Adrenal gland (tissue), 19 donors: ENCODE results near the gene OR52D1. TPM values are rescaled to one million over a fixed set of nuclear protein-coding genes. Genes with fewer than 3 reads are reported as not detected.

Experiments
- DNase-seq, 7 donors: peaks; one replicate each; pipeline ENCODE4 v3.0.0-alpha.2; 2019 to 2020
- H3K27ac ChIP-seq, 5 donors: fragments of 200-600 bp; sonication (generic) in 4 of 5; 1 replicate in 3 of 5; 2 replicates in 2 of 5; pipeline versions ENCODE4 v1.5.1 to v1.8.0; 2016 to 2020; ENCODE audit warnings: mild to moderate bottlenecking in 1 of 5
- H3K27me3 ChIP-seq: fragments of 200-600 bp; 2 replicates; pipeline ENCODE4 v1.8.0; 2021
- H3K36me3 ChIP-seq, 2 donors: fragments of 200-600 bp; replicated peaks in 1 of 2; 1 replicate in 1 of 2; 2 replicates in 1 of 2; pipeline versions ENCODE4 v1.5.1 to v1.8.0; 2018 to 2022
- H3K4me1 ChIP-seq, 2 donors: fragments of 200-600 bp; replicated peaks in 1 of 2; 1 replicate in 1 of 2; 2 replicates in 1 of 2; pipeline versions ENCODE4 v1.5.1 to v1.8.0; 2018 to 2021
- H3K4me3 ChIP-seq, 4 donors: fragments of 200-600 bp; sonication (generic) in 3 of 4; one replicate each; pipeline ENCODE4 v1.5.1; 2016 to 2018
- H3K9me3 ChIP-seq, 3 donors: fragments of 200-600 bp; sonication (generic) in 1 of 3; replicated peaks in 1 of 3; 1 replicate in 2 of 3; 2 replicates in 1 of 3; pipeline versions ENCODE4 v1.5.1 to v1.8.0; 2016 to 2021
- CTCF ChIP-seq, 6 experiments: fragments of 450-650 bp in 4 of 6; fragments of 200-600 bp in 2 of 6; sonication (generic) in 1 of 6; IDR thresholded peaks; 1 replicate in 5 of 6; 2 replicates in 1 of 6; pipeline versions ENCODE4 v1.5.1 to v1.8.0; 2016 to 2021; ENCODE audit warnings: antibody characterized with exemption in 6 of 6, mild to moderate bottlenecking in 2 of 6, moderate library complexity in 1 of 6
- POLR2A ChIP-seq, 2 donors: fragments of 450-650 bp; IDR thresholded peaks; one replicate each; pipeline ENCODE4 v1.6.1; 2017; ENCODE audit warnings: antibody characterized with exemption in 2 of 2, mild to moderate bottlenecking in 2 of 2, moderate library complexity in 1 of 2
- WGBS, 4 donors: extraction: QIAGEN DNeasy Blood & Tissue Kit in 2 of 4; methylation state at CpG; one replicate each; pipeline versions ENCODE4 v1.1.5 to v1.1.7; 2013 to 2017; 5-methylcytosine and 5-hydroxymethylcytosine counted together
- intact Hi-C, 2 donors: fragments of 100-400 bp; cut with DNase I; formaldehyde crosslinking; loops; one replicate each; pipeline versions ENCODE4 v1.14.1 to v1.15.0; 2022 to 2023
- long read RNA-seq, 10 donors: library from polyadenylated mRNA in 3 of 10; unstranded in 2 of 10; stranded (forward) in 1 of 10; transcript quantifications; one replicate each; pipeline ENCODE4 v2.0.0 and lab custom pipeline, GENCODE V29; 2021 to 2026
- polyA plus RNA-seq, 3 donors: library from polyadenylated mRNA; stranded (reverse); fragments of 200-250 nt in 2 of 3; fragments of 350-450 nt in 1 of 3; fragmentation: Illumina TruSeq in 1 of 3; extraction: RNeasy Lipid Tissue Mini Kit (QIAGEN cat#74804) in 1 of 3; gene quantifications; one replicate each; pipeline ENCODE4 v1.2.3, GENCODE V29; 2013 to 2014
- total RNA-seq, 9 donors: library from RNA; depleted of rRNA in 4 of 9; stranded (reverse); fragments of >200 nt in 4 of 9; fragments of 120-200 nt in 1 of 9; fragmentation: NEBNext Ultra II Directional in 1 of 9; extraction: Animal tissue kit (Norgen Biotek cat#: 25700) in 1 of 9; gene quantifications; one replicate each; pipeline versions ENCODE4 v1.1.0 to v1.2.4, GENCODE V29; 2013 to 2023
- donor health status: healthy with polysubstance abuse.
- donor health status: Bipolar disorder and iron deficiency.
- donor health status: DM: yes; HTN: yes; CAD: no.
- donor health status: DM: no; HTN: no; CAD: no.
- donor health status: DM: no; HTN: no; CAD: no.
- donor health status: DM: yes; HTN: yes; CAD: no.

OR52D1 gene
- total RNA-seq, result not detected
- not detected for polyA plus RNA-seq
- long read RNA-seq, donor 1, result 0 reads
- long read RNA-seq, donor 2, result 0 reads
- long read RNA-seq, donor 3, result 0 reads
- long read RNA-seq, donor 4, result 0 reads
- long read RNA-seq, donor 5, result 0 reads
- long read RNA-seq, donor 6, result 0 reads
- long read RNA-seq, donor 7, result 0 reads
- long read RNA-seq, donor 8, result 0 reads
- long read RNA-seq, donor 9, result 0 reads
- long read RNA-seq, donor 10, result 0 reads

DNA sequence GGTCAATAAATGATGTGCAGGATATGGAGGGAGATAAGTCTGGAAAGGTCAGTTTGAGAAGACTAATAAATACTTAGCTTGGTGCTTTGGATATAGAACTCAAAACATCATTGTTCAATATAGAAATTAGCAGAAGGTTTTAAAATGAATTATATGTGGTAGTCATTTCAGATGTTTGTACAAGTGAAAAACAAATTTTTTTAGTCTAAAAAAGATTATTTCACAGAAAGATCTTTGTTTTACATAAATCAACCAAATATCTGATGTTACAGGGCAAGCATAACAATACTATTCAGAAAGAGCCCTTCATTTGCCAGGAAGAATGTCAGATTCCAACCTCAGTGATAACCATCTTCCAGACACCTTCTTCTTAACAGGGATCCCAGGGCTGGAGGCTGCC, at the start of gene OR52D1:
OR52D1 (plus strand) TSS at position 301 of the 400 bp plus-strand sequence; CDS start at position 323, 22 bp downstream.
- TF ChIP-seq POLR2A (IDR thresholded peaks at IDR 0.05) (no peak), CTCF (IDR thresholded peaks at IDR 0.05) (no peak)
- no peak for DNase-seq
- H3K4me3 ChIP-seq, result no peak within 1 kb of the TSS
- intact Hi-C loops, result no loop called here
- H3K27ac ChIP-seq, result no peak within 1 kb of the TSS
- H3K4me1 ChIP-seq, result no peaks in the 10 kb centered on the region
- no peaks in the 10 kb centered on the region for H3K9me3 ChIP-seq
- no peaks in the 10 kb centered on the region for H3K36me3 ChIP-seq
- H3K27me3 ChIP-seq, result no peaks in the 10 kb centered on the region

GRCh38 chr11:5441414-5441813, 47.1 kb upstream of the OR52D1 start, which contains the start of gene OR51I1:
OR51I1 (minus strand) TSS chr11:5441514; CDS start chr11:5441514, 0 bp downstream.
- Histone ChIP-seq H3K36me3 (no peaks in the 10 kb centered on the region), H3K9me3 (no peaks in the 10 kb centered on the region), H3K27me3 (no peaks in the 10 kb centered on the region), H3K27ac (no peak within 1 kb of the TSS), H3K4me1 (no peaks in the 10 kb centered on the region), H3K4me3 (no peak within 1 kb of the TSS)
- intact Hi-C loops, result no loop called here
- TF ChIP-seq CTCF (IDR thresholded peaks at IDR 0.05) (no peak), POLR2A (IDR thresholded peaks at IDR 0.05) (no peak)
- 19 to 30% (median 27%) methylated on average over 2 of the region's 2 CpGs; no CpG with 5 or more reads in 1 of the 4 donors for WGBS, 4 donors
- DNase-seq, result no peak

- no peaks in the 10 kb centered on the region for H3K4me1 ChIP-seq
- TF ChIP-seq CTCF (IDR thresholded peaks at IDR 0.05) (no peak), POLR2A (IDR thresholded peaks at IDR 0.05) (no peak)
- H3K27ac ChIP-seq, result no peak overlapping the region
- no peaks in the 10 kb centered on the region for H3K27me3 ChIP-seq
- intact Hi-C loops, result no loop called here
- H3K9me3 ChIP-seq, result no peaks in the 10 kb centered on the region
- DNase-seq, result no peak
- no peak overlapping the region for H3K4me3 ChIP-seq
- H3K36me3 ChIP-seq, result no peaks in the 10 kb centered on the region
- 29 to 67% (median 42%) methylated on average over 2 of the region's 2 CpGs for WGBS, 4 donors
These were observed 44.6 kb upstream of the OR52D1 start for GRCh38 chr11:5443835-5444393.

- Histone ChIP-seq H3K9me3 (no peaks in the 10 kb centered on the region), H3K4me3 (no peak within 1 kb of the TSS), H3K4me1 (no peaks in the 10 kb centered on the region), H3K27ac (no peak within 1 kb of the TSS), H3K36me3 (no peaks in the 10 kb centered on the region), H3K27me3 (no peaks in the 10 kb centered on the region)
- WGBS, 4 donors, result 82 to 100% (median 91%) methylated on average over 2 of the region's 2 CpGs
- TF ChIP-seq POLR2A (IDR thresholded peaks at IDR 0.05), result no peak
- TF ChIP-seq CTCF (IDR thresholded peaks at IDR 0.05), result no peak
- no peak for DNase-seq
- intact Hi-C loops, result no loop called here
These were observed 39.5 kb upstream of the OR52D1 start, which contains the start of gene OR51I2 for GRCh38 chr11:5449023-5449422. OR51I2 (plus strand) TSS chr11:5449323; CDS start chr11:5453489, 4,166 bp downstream.
